ENCODE measurements around the gene PCCA. TPM values are rescaled to one million over a fixed set of nuclear protein-coding genes. Genes with fewer than 3 reads are reported as not detected.
"Not testable (repeated sequence)": the region's sequence is repeated elsewhere in the genome, so short reads cannot be mapped to it uniquely, and the experiment has no call there.

The PCCA gene
- total RNA-seq, 4 donors from 2014 or later, result 21.2 to 40.9 (median 31.6) TPM

GRCh38 chr13:100305398-100305797 lies 216.5 kb downstream of the PCCA start:
- no peak overlapping the region for H3K27ac ChIP-seq
- 86% methylated on average over 2 of the region's 2 CpGs for WGBS

GRCh38 chr13:100306030-100306429 lies 217.1 kb downstream of the PCCA start:
- 89% methylated on average over 4 of the region's 4 CpGs for WGBS
- TF ChIP-seq POLR2A (IDR thresholded peaks at IDR 0.05), result no peak
- TF ChIP-seq, protein P1, sequence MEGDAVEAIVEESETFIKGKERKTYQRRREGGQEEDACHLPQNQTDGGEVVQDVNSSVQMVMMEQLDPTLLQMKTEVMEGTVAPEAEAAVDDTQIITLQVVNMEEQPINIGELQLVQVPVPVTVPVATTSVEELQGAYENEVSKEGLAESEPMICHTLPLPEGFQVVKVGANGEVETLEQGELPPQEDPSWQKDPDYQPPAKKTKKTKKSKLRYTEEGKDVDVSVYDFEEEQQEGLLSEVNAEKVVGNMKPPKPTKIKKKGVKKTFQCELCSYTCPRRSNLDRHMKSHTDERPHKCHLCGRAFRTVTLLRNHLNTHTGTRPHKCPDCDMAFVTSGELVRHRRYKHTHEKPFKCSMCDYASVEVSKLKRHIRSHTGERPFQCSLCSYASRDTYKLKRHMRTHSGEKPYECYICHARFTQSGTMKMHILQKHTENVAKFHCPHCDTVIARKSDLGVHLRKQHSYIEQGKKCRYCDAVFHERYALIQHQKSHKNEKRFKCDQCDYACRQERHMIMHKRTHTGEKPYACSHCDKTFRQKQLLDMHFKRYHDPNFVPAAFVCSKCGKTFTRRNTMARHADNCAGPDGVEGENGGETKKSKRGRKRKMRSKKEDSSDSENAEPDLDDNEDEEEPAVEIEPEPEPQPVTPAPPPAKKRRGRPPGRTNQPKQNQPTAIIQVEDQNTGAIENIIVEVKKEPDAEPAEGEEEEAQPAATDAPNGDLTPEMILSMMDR (IDR thresholded peaks at IDR 0.05), result no peak
- TF ChIP-seq POLR2AphosphoS5 (IDR thresholded peaks at IDR 0.05), result no peak
- TF ChIP-seq EP300 (IDR thresholded peaks at IDR 0.05), result no peak
- no peaks in the 10 kb centered on the region for H3K9me3 ChIP-seq
- no peak for DNase-seq (ENCODE audit: low spot score in 2 of 2)
- no peak overlapping the region for H3K4me3 ChIP-seq
- H3K27me3 ChIP-seq, result no peaks in the 10 kb centered on the region
- H3K27ac ChIP-seq, result no peak overlapping the region
- no peaks in the 10 kb centered on the region for H3K4me1 ChIP-seq
- H3K36me3 ChIP-seq, result peaks cover 2% of the 10 kb centered on the region

More at GRCh38 chr13:100305398-100305797, 216.5 kb downstream of the PCCA start:
- no peak for TF ChIP-seq POLR2AphosphoS5 (IDR thresholded peaks at IDR 0.05)
- TF ChIP-seq EP300 (IDR thresholded peaks at IDR 0.05), result no peak
- TF ChIP-seq POLR2A (IDR thresholded peaks at IDR 0.05), result no peak
- TF ChIP-seq, protein P1 (IDR thresholded peaks at IDR 0.05), result no peak
- no peak overlapping the region for H3K4me3 ChIP-seq
- no peaks in the 10 kb centered on the region for H3K27me3 ChIP-seq
- no peaks in the 10 kb centered on the region for H3K9me3 ChIP-seq
- no peak for DNase-seq (ENCODE audit: low spot score in 2 of 2)
- peaks cover 2% of the 10 kb centered on the region for H3K36me3 ChIP-seq
- H3K4me1 ChIP-seq, result no peaks in the 10 kb centered on the region

DNA sequence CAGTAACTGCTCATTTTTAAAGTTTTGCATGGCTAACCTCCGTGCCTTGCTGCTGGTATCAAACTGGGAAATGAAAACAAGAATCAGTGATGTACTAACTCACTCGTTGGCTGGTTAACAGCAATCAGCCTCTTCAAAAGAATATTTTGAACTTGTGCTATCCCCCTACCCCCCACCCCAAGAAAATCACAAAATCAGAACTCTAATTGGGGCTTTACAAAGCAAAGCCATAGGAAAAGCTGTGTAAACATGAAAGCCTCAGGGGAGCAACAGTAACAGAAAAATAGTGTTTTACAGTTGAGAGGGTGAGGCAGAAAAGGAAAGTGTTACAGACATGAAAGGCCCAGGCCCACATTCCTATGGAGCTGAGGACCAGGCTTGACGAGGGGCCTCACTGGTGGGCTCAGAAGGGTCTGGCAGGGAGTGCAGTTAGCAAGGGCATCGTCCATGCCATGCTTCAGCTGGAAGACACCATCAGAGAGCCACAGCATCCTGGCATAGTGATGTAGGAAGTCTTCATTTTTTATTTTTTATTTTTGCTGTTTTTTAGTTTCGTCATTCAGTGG lies 217.6 kb downstream of the PCCA start:
- no peak overlapping the region for H3K4me3 ChIP-seq
- peaks cover 2% of the 10 kb centered on the region for H3K36me3 ChIP-seq
- no peak for DNase-seq (ENCODE audit: low spot score in 2 of 2)
- no peak overlapping the region for H3K27ac ChIP-seq
- no peaks in the 10 kb centered on the region for H3K9me3 ChIP-seq
- 72% methylated on average over 5 of the region's 5 CpGs for WGBS
- H3K27me3 ChIP-seq, result no peaks in the 10 kb centered on the region
- TF ChIP-seq POLR2A (IDR thresholded peaks at IDR 0.05) (no peak), EP300 (IDR thresholded peaks at IDR 0.05) (no peak), POLR2AphosphoS5 (IDR thresholded peaks at IDR 0.05) (no peak)
- TF ChIP-seq, protein P1 (IDR thresholded peaks at IDR 0.05), result no peak
- H3K4me1 ChIP-seq, result no peaks in the 10 kb centered on the region

DNA sequence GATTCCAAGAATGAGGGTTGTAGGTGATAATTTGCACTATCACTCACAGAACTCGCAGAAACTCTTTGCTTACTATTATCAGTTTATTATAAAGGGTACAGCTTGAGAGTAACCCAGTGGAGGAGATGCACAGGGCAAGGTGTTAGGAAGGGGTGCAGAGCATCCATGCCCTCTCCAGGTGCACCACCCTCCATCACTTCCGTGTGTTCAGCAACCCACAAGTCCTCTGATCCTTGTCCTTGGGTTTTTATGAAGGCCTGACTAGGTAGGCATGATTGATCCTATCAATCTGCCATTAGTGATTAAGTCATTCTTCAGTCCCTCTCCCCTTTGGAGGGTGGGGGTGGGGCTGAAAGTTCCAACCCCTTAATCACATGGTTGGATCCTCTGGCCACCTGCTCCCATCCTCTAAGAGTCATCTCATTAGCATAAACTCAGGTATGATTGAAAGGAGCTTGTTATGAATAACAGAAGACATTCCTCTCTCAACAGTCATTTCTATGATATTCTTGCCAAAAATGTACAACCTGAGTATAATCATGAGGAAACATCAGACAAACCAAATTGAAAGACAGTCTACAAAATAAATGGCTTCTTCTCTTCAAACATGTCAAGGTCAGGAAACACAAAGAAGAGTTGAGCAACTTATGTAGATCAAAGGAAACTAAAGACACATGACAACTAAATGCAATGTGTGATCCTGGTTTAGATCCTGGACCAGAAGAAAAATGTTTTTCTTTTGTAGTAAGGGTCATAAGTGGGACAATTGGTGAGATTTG lies 225.4 kb downstream of the PCCA start:
- Histone ChIP-seq H3K36me3 (peaks cover 3% of the 10 kb centered on the region), H3K27me3 (no peaks in the 10 kb centered on the region), H3K27ac (no peak overlapping the region), H3K9me3 (no peaks in the 10 kb centered on the region), H3K4me1 (no peaks in the 10 kb centered on the region), H3K4me3 (no peak overlapping the region)
- DNase-seq (ENCODE audit: low spot score in 2 of 2), result no peak
- WGBS, result 92% methylated on average over 2 of the region's 2 CpGs
- TF ChIP-seq POLR2A (IDR thresholded peaks at IDR 0.05), result no peak
- TF ChIP-seq POLR2AphosphoS5 (IDR thresholded peaks at IDR 0.05), result no peak
- no peak for TF ChIP-seq EP300 (IDR thresholded peaks at IDR 0.05)
- TF ChIP-seq, protein P1 (IDR thresholded peaks at IDR 0.05), result no peak

- Histone ChIP-seq H3K4me3 (no peak overlapping the region), H3K9me3 (no peaks in the 10 kb centered on the region), H3K36me3 (peaks cover 3% of the 10 kb centered on the region), H3K27me3 (no peaks in the 10 kb centered on the region), H3K4me1 (no peaks in the 10 kb centered on the region), H3K27ac (no peak overlapping the region)
- no peak for DNase-seq (ENCODE audit: low spot score in 2 of 2)
- TF ChIP-seq, protein P1 (IDR thresholded peaks at IDR 0.05), result no peak
- TF ChIP-seq POLR2AphosphoS5 (IDR thresholded peaks at IDR 0.05), result no peak
- TF ChIP-seq EP300 (IDR thresholded peaks at IDR 0.05), result no peak
- TF ChIP-seq POLR2A (IDR thresholded peaks at IDR 0.05), result no peak
- WGBS, result 85% methylated on average over 1 of the region's 1 CpG
These were observed 226.6 kb downstream of the PCCA start for GRCh38 chr13:100315522-100315921.

- WGBS, result 91% methylated on average over 2 of the region's 3 CpGs
- not testable (repeated sequence) for H3K9me3 ChIP-seq; H3K4me1 ChIP-seq; H3K27me3 ChIP-seq; H3K4me3 ChIP-seq; H3K27ac ChIP-seq; DNase-seq (ENCODE audit: low spot score in 2 of 2)
- peaks cover 10% of the 10 kb centered on the region for H3K36me3 ChIP-seq
These were observed 229.6 kb downstream of the PCCA start for GRCh38 chr13:100318473-100318872.

Measured in suprapubic skin (tissue), 4 donors.